ENCODE results near the gene PMVK.

Gene PMVK

GRCh38 chr1:154883919-154884868, 52.3 kb downstream of the PMVK start:
- no peak overlapping the region for H3K4me3 ChIP-seq (ENCODE audit: low read depth, low read length)

- H3K4me3 ChIP-seq (ENCODE audit: low read depth, low read length) = no peak overlapping the region
Observed at GRCh38 chr1:154881820-154882535, 54.5 kb downstream of the PMVK start.

GRCh38 chr1:154880671-154881070, 55.8 kb downstream of the PMVK start:
- H3K4me3 ChIP-seq (ENCODE audit: low read depth, low read length) = no peak overlapping the region

- H3K4me3 ChIP-seq (ENCODE audit: low read depth, low read length) = no peak overlapping the region
Observed at GRCh38 chr1:154879038-154879421, 57.5 kb downstream of the PMVK start.

GRCh38 chr1:154878371-154879037, 58.0 kb downstream of the PMVK start:
- no peak overlapping the region for H3K4me3 ChIP-seq (ENCODE audit: low read depth, low read length)

- H3K4me3 ChIP-seq (ENCODE audit: low read depth, low read length) = no peak overlapping the region
Observed at GRCh38 chr1:154877370-154877974, 59.0 kb downstream of the PMVK start.

GRCh38 chr1:154876842-154877369, 59.6 kb downstream of the PMVK start:
- no peak overlapping the region for H3K4me3 ChIP-seq (ENCODE audit: low read depth, low read length)
